GM12878 (cell line): Measurements from ENCODE around the gene PIAS2. TPM values are rescaled to one million over a fixed set of nuclear protein-coding genes. Genes with fewer than 3 reads are reported as not detected.

Source experiments
- ATAC-seq: fragments of 200-7000 bp; cut with Tn5 transposase; 3 replicates; pipeline ENCODE4 v1.9.1; 2020; ENCODE audit warnings: mild to moderate bottlenecking, moderate library complexity
- BruUV-seq: library from RNA; stranded (reverse); fragments of 400-500 nt; replicated peaks from 2 replicates; lab custom pipeline; 2021; lab: Mats Ljungman, UMichigan
- CTCF ChIA-PET: fragments of 300-600 bp; sonication (Branson Sonifier 250); formaldehyde crosslinking; extraction: SDS; loops from one replicate; lab custom pipeline; 2021; ENCODE audit warnings: inconsistent platforms; lab: Yijun Ruan, JAX
- POLR2A ChIA-PET: fragments of 350-600 bp; formaldehyde crosslinking; extraction: SDS; loops from one replicate; lab custom pipeline; 2021; ENCODE audit warnings: inconsistent platforms; lab: Charles Lee
- RAD21 ChIA-PET: fragments of 300-600 bp; sonication (Branson Sonifier 250); formaldehyde crosslinking; loops from one replicate; lab custom pipeline; 2023; ENCODE audit warnings: antibody characterized with exemption; ENCODE audit not compliant: unreplicated experiment; lab: Charles Lee
- SMC1A ChIA-PET: fragments of 300-600 bp; sonication (Branson Sonifier 250); formaldehyde crosslinking; loops from one replicate; lab custom pipeline; 2023; ENCODE audit not compliant: unreplicated experiment, uncharacterized antibody; lab: Charles Lee
- DNase-seq: peaks from one replicate; pipeline ENCODE4 v3.0.0-alpha.2; 2011; ENCODE audit warnings: low read depth, low spot score
- FAIRE-seq: peaks from 3 replicates; lab custom pipeline; 2011; peaks lifted over from hg19 to GRCh38; lab: Jason Lieb, UNC
- H2AFZ ChIP-seq: 2 replicates; pipeline ENCODE4 v1.6.0; 2011; ENCODE audit warnings: low read depth, low read length, control low read depth; ENCODE audit not compliant: control insufficient read depth
- H3K27ac ChIP-seq: 2 replicates; pipeline ENCODE4 v1.5.1; 2011; ENCODE audit warnings: control low read depth; ENCODE audit not compliant: control insufficient read depth, insufficient read depth
- H3K27me3 ChIP-seq, 2 experiments: replicated peaks in 1 of 2; 2 replicates each; pipeline versions ENCODE4 v1.6.0 to v1.6.1; 2011; ENCODE audit warnings: low read length in 1 of 2; ENCODE audit not compliant: control insufficient read depth in 2 of 2, insufficient read depth in 2 of 2
- H3K36me3 ChIP-seq, 2 experiments: 2 replicates each; pipeline ENCODE4 v1.5.1; 2011; ENCODE audit warnings: low read length in 1 of 2; ENCODE audit not compliant: control insufficient read depth in 2 of 2, insufficient read depth in 2 of 2
- H3K4me1 ChIP-seq: 2 replicates; pipeline ENCODE4 v1.6.1; 2011; ENCODE audit warnings: mild to moderate bottlenecking, low read length, moderate library complexity, mixed read lengths; ENCODE audit not compliant: control insufficient read depth, insufficient read depth
- H3K4me2 ChIP-seq: 2 replicates; pipeline ENCODE4 v1.6.0; 2011; ENCODE audit warnings: control low read depth; ENCODE audit not compliant: control insufficient read depth, insufficient read depth
- H3K4me3 ChIP-seq: fragments of 200-600 bp; sonication (generic); 2 replicates; pipeline ENCODE4 v1.5.1; 2016
- H3K79me2 ChIP-seq: 2 replicates; pipeline ENCODE4 v1.6.0; 2011; ENCODE audit warnings: low read length; ENCODE audit not compliant: control insufficient read depth, insufficient read depth
- H3K9ac ChIP-seq: 2 replicates; pipeline ENCODE4 v1.8.0; 2011; ENCODE audit warnings: low read length, control low read depth, mixed read lengths; ENCODE audit not compliant: control insufficient read depth, insufficient read depth
- H3K9me3 ChIP-seq: replicated peaks from 3 replicates; pipeline ENCODE4 v1.5.1; 2011; ENCODE audit warnings: mild to moderate bottlenecking, low read length; ENCODE audit not compliant: control insufficient read depth, insufficient read depth
- H4K20me1 ChIP-seq: 2 replicates; pipeline ENCODE4 v1.6.0; 2011; ENCODE audit not compliant: control insufficient read depth, insufficient read depth
- BCL11A ChIP-seq: IDR thresholded peaks from 2 replicates; pipeline ENCODE4 v1.6.1; 2011; ENCODE audit warnings: low read depth, low read length
- BCL3 ChIP-seq: IDR thresholded peaks from 2 replicates; pipeline ENCODE4 v1.6.1; 2011; ENCODE audit warnings: borderline replicate concordance, low read depth, mild to moderate bottlenecking, moderate library complexity, low read length; ENCODE audit not compliant: insufficient read depth, poor library complexity, severe bottlenecking
- CBFB ChIP-seq: IDR thresholded peaks from 2 replicates; pipeline ENCODE4 v1.6.1; 2016; ENCODE audit warnings: antibody characterized with exemption, low read depth
- CBX3 ChIP-seq: fragments of 200-600 bp; sonication (generic); IDR thresholded peaks from 2 replicates; pipeline ENCODE4 v1.6.1; 2016; ENCODE audit warnings: low read depth, borderline replicate concordance
- CEBPB ChIP-seq, 2 experiments: fragments of 150-350 bp in 1 of 2; IDR thresholded peaks; 2 replicates each; pipeline ENCODE4 v1.6.1; 2012 to 2014; ENCODE audit warnings: low read depth in 2 of 2, low read length in 2 of 2, borderline replicate concordance in 1 of 2, inconsistent platforms in 1 of 2
- EGR1 ChIP-seq, 2 experiments: IDR thresholded peaks; 1 replicate in 1 of 2; 2 replicates in 1 of 2; pipeline ENCODE4 v1.6.1; 2011 to 2012; ENCODE audit warnings: low read depth in 2 of 2, low read length in 2 of 2, borderline replicate concordance in 1 of 2, mild to moderate bottlenecking in 1 of 2, moderate library complexity in 1 of 2
- HDGF ChIP-seq: fragments of 450-650 bp; IDR thresholded peaks from 2 replicates; pipeline ENCODE4 v1.6.1; 2016; ENCODE audit warnings: antibody characterized with exemption
- KAT2A ChIP-seq: conservative IDR thresholded peaks from 2 replicates; pipeline ENCODE4 v1.6.1; 2011; ENCODE audit warnings: low read depth, low read length; ENCODE audit not compliant: control insufficient read depth
- NBN ChIP-seq: fragments of 450-650 bp; IDR thresholded peaks from 2 replicates; pipeline ENCODE4 v1.6.1; 2016
- NR2F1 ChIP-seq: fragments of 450-650 bp; conservative IDR thresholded peaks from 2 replicates; pipeline ENCODE4 v1.6.1; 2017; ENCODE audit warnings: mild to moderate bottlenecking
- PAX8 ChIP-seq: fragments of 450-650 bp; IDR thresholded peaks from 2 replicates; pipeline ENCODE4 v1.6.1; 2017; ENCODE audit warnings: mild to moderate bottlenecking, moderate library complexity
- POLR2AphosphoS5 ChIP-seq: IDR thresholded peaks from 2 replicates; pipeline ENCODE4 v1.6.1; 2011; ENCODE audit warnings: mild to moderate bottlenecking, low read length, inconsistent platforms
- RBBP5 ChIP-seq: fragments of 200-600 bp; sonication (generic); conservative IDR thresholded peaks from 2 replicates; pipeline ENCODE4 v1.6.1; 2016
- RUNX3 ChIP-seq: IDR thresholded peaks from 2 replicates; pipeline ENCODE4 v1.6.1; 2012; ENCODE audit warnings: low read length, inconsistent platforms
- SIN3A ChIP-seq: IDR thresholded peaks from 2 replicates; pipeline ENCODE4 v1.6.1; 2012; ENCODE audit warnings: low read depth, low read length, improper control_type of control experiment
- SUZ12 ChIP-seq: fragments of 200-600 bp; sonication (generic); IDR thresholded peaks from one replicate; pipeline ENCODE4 v1.6.1; 2018; ENCODE audit warnings: antibody characterized with exemption, mild to moderate bottlenecking; ENCODE audit not compliant: unreplicated experiment
- TCF12 ChIP-seq: IDR thresholded peaks from 2 replicates; pipeline ENCODE4 v1.6.1; 2011; ENCODE audit warnings: low read depth, mild to moderate bottlenecking, low read length
- ZNF274 ChIP-seq: IDR thresholded peaks from one replicate; pipeline ENCODE4 v1.8.0; 2011; ENCODE audit not compliant: insufficient read length, insufficient read depth
- ZNF622 ChIP-seq: fragments of 450-650 bp; IDR thresholded peaks from 2 replicates; pipeline ENCODE4 v1.6.1; 2017; ENCODE audit warnings: mild to moderate bottlenecking, inconsistent platforms
- in situ Hi-C: fragments of 300-500 bp; cut with MboI; formaldehyde crosslinking; loops from 9 replicates; pipeline ENCODE4 v1.14.3; 2018; ENCODE audit warnings: mixed read lengths
- intact Hi-C: fragments of 100-400 bp; cut with micrococcal nuclease; formaldehyde crosslinking; loops from one replicate; pipeline ENCODE4 v1.14.2; 2022; ENCODE audit not compliant: unreplicated experiment
- polyA plus RNA-seq, 11 experiments: library from polyadenylated mRNA; depleted of rRNA in 4 of 11; unstranded in 6 of 11; stranded (reverse) in 5 of 11; fragments of >200 nt; fragmentation: Nextera tagmentation in 4 of 11; fragmentation: Illumina TruSeq in 1 of 11; extraction: Ambion mirVana in 4 of 11; extraction: Trizol in 1 of 11; gene quantifications; 1 replicate in 1 of 11; 2 replicates in 10 of 11; pipeline versions ENCODE4 v1.2.1 to v1.2.3, GENCODE V29; 2011 to 2016; ENCODE audit warnings: inconsistent platforms in 2 of 11, missing spikeins in 2 of 11, low read depth in 1 of 11
- total RNA-seq, 4 experiments: library from RNA; depleted of rRNA in 3 of 4; stranded (reverse); fragments of >200 nt in 3 of 4; fragmentation: Illumina TruSeq in 1 of 4; extraction: Trizol in 1 of 4; gene quantifications; 2 replicates each; pipeline versions ENCODE4 v1.2.1 to v1.2.3, GENCODE V29; 2013 to 2021

Gene PIAS2
- total and polyA plus RNA-seq, 10 of the 15 experiments (the other 5 are each of a cell fraction or from before 2014, with no cell fraction given): 4.0 to 31.8 (median 22.4) TPM

- no TSS peak for BruUV-seq
Measured at GRCh38 chr18:46831434-46831833, 85.9 kb downstream of the PIAS2 start.

GRCh38 chr18:46830633-46831032 lies 86.7 kb downstream of the PIAS2 start:
- ATAC-seq (no peak), DNase-seq (no peak), FAIRE-seq (no peak)
- Histone ChIP-seq H3K9me3 (no peaks in the 10 kb centered on the region), H3K9ac (no peak overlapping the region), H4K20me1 (no peaks in the 10 kb centered on the region), H3K27ac (no peak overlapping the region), H3K36me3 (peaks cover 2 to 6% of the 10 kb centered on the region in 2 experiments; a peak in 3 of 4 replicates), H3K4me1 (no peaks in the 10 kb centered on the region), H3K27me3 (no peaks in the 10 kb centered on the region), H3K4me2 (no peak overlapping the region), H2AFZ (no peak overlapping the region), H3K79me2 (no peaks in the 10 kb centered on the region), H3K4me3 (no peak overlapping the region)
- ChIA-PET SMC1A (no interaction called here), RAD21 (no interaction called here), POLR2A (no interaction called here), CTCF (no interaction called here)
- in situ Hi-C loops (no loop called here), intact Hi-C loops (no loop called here)
- BruUV-seq: no TSS peak
- TF ChIP-seq CEBPB (IDR thresholded peaks at IDR 0.05; ENCODE audit: borderline replicate concordance in 1 of 2, low read depth in 2 of 2, low read length in 2 of 2) (no peak), ZNF622 (no peak), NR2F1 (no peak), RBBP5 (no peak), SIN3A (no peak), KAT2A (no peak), POLR2AphosphoS5 (no peak), PAX8 (no peak), EGR1 (IDR thresholded peaks at IDR 0.05; ENCODE audit: borderline replicate concordance in 1 of 2, low read depth in 2 of 2, low read length in 2 of 2) (no peak), BCL3 (no peak), RUNX3 (no peak), NBN (no peak), CBFB (no peak), SUZ12 (no peak), ZNF274 (no peak)

More at GRCh38 chr18:46831434-46831833, 85.9 kb downstream of the PIAS2 start:
- Histone ChIP-seq H3K36me3 (peaks cover 0 to 6% of the 10 kb centered on the region in 2 experiments; a peak in 2 of 4 replicates), H3K9me3 (no peaks in the 10 kb centered on the region), H2AFZ (no peak overlapping the region), H3K27ac (no peak overlapping the region), H3K79me2 (no peaks in the 10 kb centered on the region), H3K27me3 (no peaks in the 10 kb centered on the region), H3K4me3 (no peak overlapping the region), H3K9ac (no peak overlapping the region), H3K4me1 (no peaks in the 10 kb centered on the region), H3K4me2 (no peak overlapping the region), H4K20me1 (no peaks in the 10 kb centered on the region)
- ChIA-PET CTCF (no interaction called here), POLR2A (no interaction called here), SMC1A (interaction anchor here (0.6 kb wide), 1 partner anchor 61 kb away, joined by 3 read pairs; no protein-coding TSS in a partner anchor), RAD21 (no interaction called here)
- FAIRE-seq: no peak
- TF ChIP-seq TCF12 (no peak), CBX3 (no peak), BCL11A (no peak), HDGF (no peak)
- intact Hi-C loops: no loop called here
- ATAC-seq: no peak
- no peak for DNase-seq
- in situ Hi-C loops: no loop called here
